Body of pancreas (tissue), 4 donors: Measurements from ENCODE around the gene TBL1X.

Source experiments
- POLR2A ChIP-seq, 3 donors: fragments of 450-650 bp; IDR thresholded peaks; one replicate each; pipeline ENCODE4 v1.6.1; 2016; ENCODE audit warnings: antibody characterized with exemption in 3 of 3, mild to moderate bottlenecking in 2 of 3
- TF ChIP-seq, protein P1 (sequence below), 7 experiments: fragments of 450-650 bp in 4 of 7; fragments of 200-600 bp in 3 of 7; sonication (generic) in 3 of 7; IDR thresholded peaks; one replicate each; pipeline ENCODE4 v1.5.1; 2016 to 2019; ENCODE audit warnings: antibody characterized with exemption in 7 of 7

DNA sequence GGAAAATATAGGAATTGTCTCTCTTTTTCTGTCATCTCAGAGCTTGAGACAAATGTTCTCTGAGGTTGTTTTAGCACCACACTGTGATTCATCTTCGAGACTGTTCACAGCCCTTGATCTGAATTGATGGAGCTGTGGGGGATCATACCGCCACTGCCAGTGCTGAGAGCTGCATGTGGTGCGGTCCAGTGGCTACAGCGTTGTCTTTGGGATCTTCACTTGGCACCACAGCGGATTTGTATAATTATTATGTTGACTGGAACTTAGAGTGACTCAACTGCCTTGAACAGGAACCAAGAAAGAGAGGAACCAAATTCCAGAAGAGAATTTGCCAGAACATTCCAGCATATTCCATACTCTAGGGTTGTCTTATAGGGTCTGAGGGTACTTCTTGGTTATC is 29.1 kb downstream of the TBL1X start:
- TF ChIP-seq, protein P1, sequence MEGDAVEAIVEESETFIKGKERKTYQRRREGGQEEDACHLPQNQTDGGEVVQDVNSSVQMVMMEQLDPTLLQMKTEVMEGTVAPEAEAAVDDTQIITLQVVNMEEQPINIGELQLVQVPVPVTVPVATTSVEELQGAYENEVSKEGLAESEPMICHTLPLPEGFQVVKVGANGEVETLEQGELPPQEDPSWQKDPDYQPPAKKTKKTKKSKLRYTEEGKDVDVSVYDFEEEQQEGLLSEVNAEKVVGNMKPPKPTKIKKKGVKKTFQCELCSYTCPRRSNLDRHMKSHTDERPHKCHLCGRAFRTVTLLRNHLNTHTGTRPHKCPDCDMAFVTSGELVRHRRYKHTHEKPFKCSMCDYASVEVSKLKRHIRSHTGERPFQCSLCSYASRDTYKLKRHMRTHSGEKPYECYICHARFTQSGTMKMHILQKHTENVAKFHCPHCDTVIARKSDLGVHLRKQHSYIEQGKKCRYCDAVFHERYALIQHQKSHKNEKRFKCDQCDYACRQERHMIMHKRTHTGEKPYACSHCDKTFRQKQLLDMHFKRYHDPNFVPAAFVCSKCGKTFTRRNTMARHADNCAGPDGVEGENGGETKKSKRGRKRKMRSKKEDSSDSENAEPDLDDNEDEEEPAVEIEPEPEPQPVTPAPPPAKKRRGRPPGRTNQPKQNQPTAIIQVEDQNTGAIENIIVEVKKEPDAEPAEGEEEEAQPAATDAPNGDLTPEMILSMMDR (IDR thresholded peaks at IDR 0.05): no peak
- TF ChIP-seq POLR2A (IDR thresholded peaks at IDR 0.05): no peak
